ENCODE measurements around the gene FMNL2.

DNA sequence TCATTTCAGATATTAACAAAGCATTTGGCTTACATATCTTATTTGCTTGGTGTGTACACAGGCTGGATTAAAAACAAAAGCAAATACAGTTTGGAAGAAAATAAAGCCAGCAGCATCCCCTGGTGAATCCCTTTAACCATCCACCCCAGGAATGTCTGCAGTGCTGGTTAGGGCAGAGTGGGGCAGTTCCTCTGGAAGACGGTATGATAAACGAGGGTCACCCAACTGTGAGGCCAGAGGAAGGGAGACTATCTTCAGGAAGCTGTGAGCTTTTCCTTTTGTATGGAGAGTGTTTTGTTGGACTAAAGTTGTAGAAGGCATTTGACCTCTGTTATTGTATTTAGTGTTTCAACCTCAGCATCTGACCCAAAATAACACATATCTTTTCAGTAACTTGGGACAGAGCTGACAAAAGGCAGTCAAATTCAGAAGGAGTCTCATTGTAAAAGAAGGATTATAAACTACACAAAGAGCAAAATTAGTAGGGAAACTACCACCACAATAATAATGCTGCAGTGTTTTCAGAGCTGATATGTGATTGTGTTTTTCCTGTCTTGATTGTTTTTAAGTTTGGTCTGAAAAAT is 159.1 kb downstream of the FMNL2 start:
- TF ChIP-seq CTCF (conservative IDR thresholded peaks at IDR 0.05; ENCODE audit: low read depth, low read length) (no peak), RAD21 (IDR thresholded peaks at IDR 0.05; ENCODE audit: low read length) (no peak)

Measured in IMR-90 (cell line).